Measurements from ENCODE around the gene TMED6. TPM values are rescaled to one million over a fixed set of nuclear protein-coding genes. Genes with fewer than 3 reads are reported as not detected.

TMED6 gene
- total RNA-seq, 4 donors from 2014 or later: not detected

- intact Hi-C loops (cut with DNase I): no loop called here
- peaks cover 82 to 100% (median 99%) of the 10 kb centered on the region in 4 donors for H3K36me3 ChIP-seq
- H3K27me3 ChIP-seq: no peaks in the 10 kb centered on the region
- no peak for TF ChIP-seq EP300 (IDR thresholded peaks at IDR 0.05)
- TF ChIP-seq POLR2AphosphoS5 (IDR thresholded peaks at IDR 0.05): no peak
- TF ChIP-seq POLR2A (IDR thresholded peaks at IDR 0.05; ENCODE audit: low read depth): no peak
- no peak for TF ChIP-seq CTCF (IDR thresholded peaks at IDR 0.05)
- H3K27ac ChIP-seq (replicated peaks in 1 of 4): no peak overlapping the region
- H3K9me3 ChIP-seq: no peaks in the 10 kb centered on the region
- no peak for DNase-seq (ENCODE audit: extremely low spot score)
- 89% methylated on average over 6 of the region's 9 CpGs for WGBS
- no peak overlapping the region for H3K4me3 ChIP-seq
- peaks cover 3 to 15% (median 10%) of the 10 kb centered on the region in 4 donors for H3K4me1 ChIP-seq
Observed at GRCh38 chr16:69319381-69319780, 32.2 kb downstream of the TMED6 start.

GRCh38 chr16:69318911-69319289 is 32.7 kb downstream of the TMED6 start:
- intact Hi-C loops (cut with DNase I): no loop called here
- no peaks in the 10 kb centered on the region for H3K9me3 ChIP-seq
- no peak for DNase-seq (ENCODE audit: extremely low spot score)

GRCh38 chr16:69318177-69318910 is 33.2 kb downstream of the TMED6 start:
- Histone ChIP-seq H3K4me1 (peaks cover 7 to 19% (median 15%) of the 10 kb centered on the region in 4 donors), H3K36me3 (peaks cover 79 to 100% (median 95%) of the 10 kb centered on the region in 4 donors), H3K9me3 (no peaks in the 10 kb centered on the region), H3K27me3 (no peaks in the 10 kb centered on the region), H3K4me3 (no peak overlapping the region), H3K27ac (replicated peaks in 1 of 4) (no peak overlapping the region)
- intact Hi-C loops (cut with DNase I): no loop called here
- TF ChIP-seq POLR2A (IDR thresholded peaks at IDR 0.05; ENCODE audit: low read depth) (no peak), CTCF (IDR thresholded peaks at IDR 0.05) (no peak), POLR2AphosphoS5 (IDR thresholded peaks at IDR 0.05) (no peak), EP300 (IDR thresholded peaks at IDR 0.05) (no peak)
- DNase-seq (ENCODE audit: extremely low spot score): no peak
- WGBS: 89% methylated on average over 27 of the region's 30 CpGs

More at GRCh38 chr16:69318911-69319289, 32.7 kb downstream of the TMED6 start:
- no peak overlapping the region for H3K27ac ChIP-seq (replicated peaks in 1 of 4)
- H3K27me3 ChIP-seq: no peaks in the 10 kb centered on the region
- WGBS: 78% methylated on average over 10 of the region's 10 CpGs
- H3K36me3 ChIP-seq: peaks cover 82 to 100% (median 97%) of the 10 kb centered on the region in 4 donors
- H3K4me1 ChIP-seq: peaks cover 7 to 15% (median 11%) of the 10 kb centered on the region in 4 donors
- no peak overlapping the region for H3K4me3 ChIP-seq
- TF ChIP-seq POLR2AphosphoS5 (IDR thresholded peaks at IDR 0.05): no peak
- no peak for TF ChIP-seq EP300 (IDR thresholded peaks at IDR 0.05)
- no peak for TF ChIP-seq CTCF (IDR thresholded peaks at IDR 0.05)
- no peak for TF ChIP-seq POLR2A (IDR thresholded peaks at IDR 0.05; ENCODE audit: low read depth)

GRCh38 chr16:69316595-69317034 is 35.0 kb downstream of the TMED6 start:
- TF ChIP-seq CTCF (IDR thresholded peaks at IDR 0.05) (no peak), POLR2A (IDR thresholded peaks at IDR 0.05; ENCODE audit: low read depth) (no peak), EP300 (IDR thresholded peaks at IDR 0.05) (no peak), POLR2AphosphoS5 (IDR thresholded peaks at IDR 0.05) (no peak)
- Histone ChIP-seq H3K27me3 (no peaks in the 10 kb centered on the region), H3K27ac (replicated peaks in 1 of 4) (no peak overlapping the region), H3K9me3 (no peaks in the 10 kb centered on the region), H3K4me1 (peaks cover 21 to 36% (median 30%) of the 10 kb centered on the region in 4 donors), H3K4me3 (no peak overlapping the region), H3K36me3 (peaks cover 66 to 86% (median 82%) of the 10 kb centered on the region in 4 donors)
- DNase-seq (ENCODE audit: extremely low spot score): no peak
- intact Hi-C loops (cut with DNase I): no loop called here
- 92% methylated on average over 15 of the region's 17 CpGs for WGBS
